ENCODE data around the gene SCN2B. TPM values are rescaled to one million over a fixed set of nuclear protein-coding genes. Genes with fewer than 3 reads are reported as not detected.

The SCN2B gene
- total RNA-seq, 4 donors from 2014 or later, result 0.42 to 1.2 (median 0.67) TPM

- intact Hi-C loops (cut with DNase I), result no loop called here
- DNase-seq (ENCODE audit: extremely low spot score), result no peak
- WGBS, result 58% methylated on average over 4 of the region's 4 CpGs
- Histone ChIP-seq H3K36me3 (no peaks in the 10 kb centered on the region), H3K27ac (replicated peaks in 1 of 4) (no peak overlapping the region), H3K4me1 (no peaks in the 10 kb centered on the region), H3K27me3 (peaks cover 0 to 39% (median 0%) of the 10 kb centered on the region in 4 donors), H3K4me3 (no peak overlapping the region), H3K9me3 (no peaks in the 10 kb centered on the region)
- TF ChIP-seq POLR2AphosphoS5 (IDR thresholded peaks at IDR 0.05) (no peak), EP300 (IDR thresholded peaks at IDR 0.05) (no peak)
Measured at GRCh38 chr11:118222437-118222836, 46.0 kb upstream of the SCN2B start.

DNA sequence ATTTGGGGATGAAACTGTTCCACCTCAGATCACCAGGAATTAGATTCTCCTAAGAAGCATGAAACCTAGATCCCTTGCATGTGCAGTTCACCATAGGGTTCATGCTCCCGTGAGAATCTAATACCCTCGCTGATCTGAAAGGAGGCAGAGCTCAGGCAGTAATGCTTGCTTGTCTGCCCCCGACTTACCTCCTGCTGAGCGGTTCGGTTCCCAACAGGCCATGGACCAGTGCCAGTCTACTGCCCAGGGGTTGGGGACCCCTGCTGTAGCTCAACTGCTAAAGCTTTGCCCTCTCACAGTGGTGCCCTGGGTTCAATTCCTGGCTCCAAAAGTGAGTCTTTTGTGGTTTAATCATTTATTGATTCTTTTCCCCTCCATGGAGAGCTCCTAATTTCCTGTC, 45.0 kb upstream of the SCN2B start:
- intact Hi-C loops (cut with DNase I), result no loop called here
- WGBS, result 71% methylated on average over 5 of the region's 5 CpGs
- Histone ChIP-seq H3K36me3 (no peaks in the 10 kb centered on the region), H3K9me3 (no peaks in the 10 kb centered on the region), H3K4me1 (no peaks in the 10 kb centered on the region), H3K27ac (replicated peaks in 1 of 4) (no peak overlapping the region), H3K4me3 (no peak overlapping the region), H3K27me3 (peaks cover 0 to 39% (median 0%) of the 10 kb centered on the region in 4 donors)
- no peak for TF ChIP-seq CTCF (IDR thresholded peaks at IDR 0.05)
- TF ChIP-seq POLR2AphosphoS5 (IDR thresholded peaks at IDR 0.05), result no peak
- TF ChIP-seq POLR2A (IDR thresholded peaks at IDR 0.05; ENCODE audit: low read depth), result no peak
- DNase-seq (ENCODE audit: extremely low spot score), result no peak

- 43% methylated on average over 1 of the region's 1 CpG for WGBS
Measured at GRCh38 chr11:118219732-118220131, 43.3 kb upstream of the SCN2B start.

GRCh38 chr11:118219244-118219643, 42.8 kb upstream of the SCN2B start:
- peaks cover 0 to 51% (median 0%) of the 10 kb centered on the region in 4 donors for H3K27me3 ChIP-seq
- H3K4me3 ChIP-seq, result no peak overlapping the region
- DNase-seq (ENCODE audit: extremely low spot score), result no peak
- H3K4me1 ChIP-seq, result no peaks in the 10 kb centered on the region
- intact Hi-C loops (cut with DNase I), result no loop called here
- H3K9me3 ChIP-seq, result no peaks in the 10 kb centered on the region
- no peak overlapping the region for H3K27ac ChIP-seq (replicated peaks in 1 of 4)
- H3K36me3 ChIP-seq, result no peaks in the 10 kb centered on the region
- TF ChIP-seq POLR2AphosphoS5 (IDR thresholded peaks at IDR 0.05) (no peak), EP300 (IDR thresholded peaks at IDR 0.05) (no peak), POLR2A (IDR thresholded peaks at IDR 0.05; ENCODE audit: low read depth) (no peak), CTCF (IDR thresholded peaks at IDR 0.05) (no peak)

More at GRCh38 chr11:118219732-118220131, 43.3 kb upstream of the SCN2B start:
- Histone ChIP-seq H3K4me3 (no peak overlapping the region), H3K36me3 (no peaks in the 10 kb centered on the region), H3K4me1 (no peaks in the 10 kb centered on the region), H3K27ac (replicated peaks in 1 of 4) (no peak overlapping the region), H3K27me3 (peaks cover 0 to 49% (median 0%) of the 10 kb centered on the region in 4 donors), H3K9me3 (no peaks in the 10 kb centered on the region)
- intact Hi-C loops (cut with DNase I), result no loop called here
- TF ChIP-seq CTCF (IDR thresholded peaks at IDR 0.05) (no peak), EP300 (IDR thresholded peaks at IDR 0.05) (no peak), POLR2A (IDR thresholded peaks at IDR 0.05; ENCODE audit: low read depth) (no peak), POLR2AphosphoS5 (IDR thresholded peaks at IDR 0.05) (no peak)
- DNase-seq (ENCODE audit: extremely low spot score), result no peak

GRCh38 chr11:118217575-118217974, 41.1 kb upstream of the SCN2B start:
- DNase-seq (ENCODE audit: extremely low spot score), result no peak
- TF ChIP-seq POLR2A (IDR thresholded peaks at IDR 0.05; ENCODE audit: low read depth) (no peak), POLR2AphosphoS5 (IDR thresholded peaks at IDR 0.05) (no peak), CTCF (IDR thresholded peaks at IDR 0.05) (no peak), EP300 (IDR thresholded peaks at IDR 0.05) (no peak)
- Histone ChIP-seq H3K36me3 (no peaks in the 10 kb centered on the region), H3K9me3 (no peaks in the 10 kb centered on the region), H3K27me3 (peaks cover 0 to 60% (median 0%) of the 10 kb centered on the region in 4 donors), H3K4me3 (no peak overlapping the region), H3K27ac (replicated peaks in 1 of 4) (no peak overlapping the region), H3K4me1 (peaks cover 0 to 2% (median 0%) of the 10 kb centered on the region in 4 donors)
- intact Hi-C loops (cut with DNase I), result no loop called here
- WGBS, result 83% methylated on average over 3 of the region's 3 CpGs
